ENCODE results near the gene CCDC127.

GRCh38 chr5:154236-154635 lies 63.7 kb downstream of the CCDC127 start:
- TF ChIP-seq EZH2 (IDR thresholded peaks at IDR 0.05; ENCODE audit: low read depth) (no peak), CTCF (conservative IDR thresholded peaks at IDR 0.05) (no peak)

Measured in PC-9 (cell line).